GM19023 (cell line): ENCODE data around the gene HRK.
"Not testable (repeated sequence)": the region's sequence is repeated elsewhere in the genome, so short reads cannot be mapped to it uniquely, and the experiment has no call there.

Experiments
- ATAC-seq: cut with Tn5 transposase; IDR thresholded peaks from one replicate; pipeline ENCODE4 v1.9.1; 2021; ENCODE audit warnings: mild to moderate bottlenecking, moderate library complexity; ENCODE audit not compliant: unreplicated experiment

The HRK gene

GRCh38 chr12:116827432-116827831 lies 53.8 kb downstream of the HRK start:
- no peak for ATAC-seq

DNA sequence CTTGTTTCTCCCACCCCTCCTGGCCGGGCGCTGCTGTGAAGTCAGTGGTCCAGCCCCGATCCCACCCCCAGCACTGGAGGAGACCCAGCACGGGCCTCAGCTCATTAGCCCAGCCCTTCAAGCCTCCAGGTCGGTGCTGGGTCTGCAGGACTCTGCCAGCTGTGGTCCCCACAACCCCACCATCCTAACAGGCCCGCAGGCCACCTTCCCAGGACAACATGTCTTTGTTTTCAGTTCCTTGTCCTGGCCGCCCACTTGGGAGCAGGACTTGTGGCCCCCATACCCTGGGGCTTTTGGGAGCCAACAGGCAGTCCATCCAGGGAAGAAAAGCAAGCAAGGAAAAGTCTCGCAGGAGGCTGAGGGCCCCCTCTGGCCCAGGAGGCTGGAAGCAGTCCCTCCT lies 60.0 kb downstream of the HRK start:
- no peak for ATAC-seq

DNA sequence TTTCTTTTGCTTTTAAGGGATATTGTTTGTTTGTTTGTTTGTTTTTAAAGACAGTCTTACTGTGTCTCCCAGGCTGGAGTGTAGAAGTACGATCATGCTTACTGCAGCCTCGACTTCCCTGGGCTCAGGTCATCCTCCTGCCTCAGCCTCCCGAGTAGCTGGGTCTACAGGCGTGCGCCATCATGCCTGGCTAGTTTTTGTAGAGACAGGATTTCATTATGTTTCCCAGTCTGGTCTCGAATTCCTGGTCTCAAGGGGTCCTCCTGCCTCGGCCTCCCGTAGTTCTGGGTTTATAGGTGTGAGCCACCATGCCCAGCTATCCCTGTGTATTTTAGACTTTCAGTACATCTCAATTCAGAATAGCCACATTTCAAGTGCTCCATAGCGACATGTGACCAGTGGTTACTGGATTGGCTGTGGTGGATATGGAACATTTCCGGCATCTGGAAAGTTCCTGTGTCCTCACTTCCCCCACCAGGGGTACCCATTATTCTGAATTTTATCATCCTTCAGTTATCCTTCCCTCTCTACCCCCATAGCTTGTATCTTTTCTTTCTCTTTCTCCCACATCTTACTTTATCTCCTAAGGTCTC lies 61.1 kb downstream of the HRK start:
- no peak for ATAC-seq

GRCh38 chr12:116818948-116819832 lies 62.1 kb downstream of the HRK start:
- peak; percentile 90 for ATAC-seq

GRCh38 chr12:116818341-116818856 lies 62.8 kb downstream of the HRK start:
- ATAC-seq = no peak

GRCh38 chr12:116814766-116815165 lies 66.5 kb downstream of the HRK start:
- ATAC-seq = not testable (repeated sequence)

DNA sequence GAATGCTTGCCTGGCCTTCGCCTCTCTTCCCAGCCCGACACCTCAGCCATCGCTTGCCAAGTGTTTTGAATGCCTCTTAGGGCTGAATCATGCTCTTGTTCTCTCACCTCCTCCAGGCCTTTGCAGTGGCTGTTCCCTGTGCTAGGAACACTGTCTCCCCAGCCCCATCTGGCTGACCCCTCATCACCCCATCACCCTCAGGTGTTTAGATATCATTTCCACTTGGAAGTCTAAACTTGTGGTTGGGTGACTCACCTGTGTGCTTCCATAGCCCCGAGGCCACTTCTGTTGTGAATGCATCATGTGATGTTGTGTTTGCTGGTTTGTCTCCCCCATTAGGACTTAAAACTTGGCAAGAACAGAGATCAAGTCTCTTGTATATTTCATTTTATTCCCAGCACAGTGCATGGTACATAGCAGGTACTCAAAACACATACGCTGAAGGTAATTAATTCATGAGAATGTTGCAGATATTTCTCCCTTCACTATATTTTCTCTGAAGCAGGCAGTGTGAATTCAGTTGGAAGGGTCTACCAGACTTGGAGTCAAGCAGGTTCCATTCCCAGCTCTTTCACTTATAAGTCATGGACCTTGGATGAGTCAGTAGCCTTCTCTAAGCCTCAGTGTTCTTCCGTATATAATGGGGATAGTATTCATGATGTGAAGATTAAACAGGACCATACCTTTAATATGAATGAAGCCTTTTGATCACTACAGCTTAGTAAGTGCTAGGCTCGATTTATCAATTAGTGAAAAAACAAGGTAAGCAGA lies 67.8 kb downstream of the HRK start:
- ATAC-seq = no peak

DNA sequence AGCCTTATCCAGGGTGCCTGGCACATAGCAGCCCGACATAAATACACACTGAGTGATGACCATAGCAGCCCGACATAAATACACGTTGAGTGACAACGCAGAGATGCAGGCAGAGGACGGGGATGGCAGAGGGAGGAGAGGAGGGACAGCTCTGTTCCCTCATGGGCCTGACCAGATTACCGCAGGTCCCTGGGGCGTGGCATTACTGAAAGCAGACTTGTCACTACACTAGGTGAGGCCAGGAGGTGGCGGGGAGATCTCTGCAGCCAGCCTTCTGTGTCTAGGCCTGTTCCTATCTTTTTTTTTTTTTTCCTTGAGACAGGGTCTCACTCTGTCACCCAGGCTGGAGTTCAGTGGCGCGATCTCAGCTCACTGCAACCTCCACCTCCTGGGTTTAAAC lies 69.0 kb downstream of the HRK start:
- ATAC-seq = no peak

DNA sequence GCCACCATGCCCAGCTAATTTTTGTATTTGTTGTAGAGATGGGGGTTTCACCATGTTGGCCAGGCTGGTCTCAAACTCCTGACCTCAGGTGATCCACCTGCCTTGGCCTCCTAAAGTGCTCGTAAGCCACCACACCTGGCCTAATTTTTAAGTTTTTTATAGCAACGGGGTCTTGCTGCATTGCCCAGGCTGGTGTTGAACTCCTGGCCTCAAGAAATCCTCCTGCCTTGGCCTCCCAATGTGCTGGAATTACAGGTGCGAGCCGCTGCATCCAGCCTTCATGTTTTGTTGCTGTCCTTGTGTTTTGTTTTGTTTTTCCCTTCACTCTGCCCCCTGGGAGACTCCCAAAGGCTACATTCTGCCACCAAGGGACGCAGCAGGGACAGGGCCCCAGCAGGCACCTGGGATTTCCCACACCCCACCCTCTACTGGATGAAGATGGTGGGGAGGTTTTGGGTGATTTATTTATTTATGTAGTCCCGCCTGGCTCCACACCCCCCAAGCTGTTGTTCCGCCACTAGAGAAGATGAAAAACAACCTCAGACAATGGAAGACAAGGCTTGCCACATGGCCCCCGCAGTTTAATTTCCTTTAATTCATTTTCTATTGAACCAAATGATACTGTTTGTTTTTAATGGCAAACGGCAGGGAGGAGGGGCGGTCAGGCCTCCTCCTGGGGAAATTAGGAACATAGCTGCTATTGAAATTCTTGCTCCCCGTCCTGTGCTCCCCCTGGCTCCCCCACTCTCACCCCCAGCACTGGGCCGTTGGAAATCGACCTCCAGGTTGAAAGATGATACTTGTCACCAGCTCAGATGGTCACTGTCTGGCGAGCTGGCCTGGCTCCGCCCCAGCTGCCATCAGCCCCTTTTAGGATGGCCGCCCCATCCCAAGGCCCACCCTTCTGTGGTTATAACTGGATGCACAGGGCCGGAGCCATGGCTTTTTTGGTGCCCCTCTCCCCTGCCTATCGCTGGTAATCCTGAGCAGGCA lies 72.8 kb downstream of the HRK start:
- ATAC-seq = no peak

DNA sequence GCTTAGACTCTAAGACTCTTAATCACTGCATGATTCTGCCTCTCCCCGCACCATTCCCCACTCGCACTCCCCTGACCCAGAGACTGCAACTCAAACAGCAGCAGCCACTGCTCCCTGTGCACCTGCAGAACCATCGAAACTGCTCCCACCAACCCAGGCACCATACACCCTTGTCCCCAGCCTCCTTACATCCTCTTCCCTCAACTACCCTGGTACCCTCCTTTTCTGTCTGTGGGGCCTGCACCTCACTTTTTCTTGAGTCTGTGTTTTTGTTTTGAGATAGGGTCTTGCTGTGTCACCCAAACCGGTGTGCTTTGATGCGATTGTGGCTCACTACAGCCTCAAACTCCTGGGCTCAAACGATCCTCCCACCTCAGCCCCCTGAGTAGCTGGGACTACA lies 73.7 kb downstream of the HRK start:
- ATAC-seq = no peak

DNA sequence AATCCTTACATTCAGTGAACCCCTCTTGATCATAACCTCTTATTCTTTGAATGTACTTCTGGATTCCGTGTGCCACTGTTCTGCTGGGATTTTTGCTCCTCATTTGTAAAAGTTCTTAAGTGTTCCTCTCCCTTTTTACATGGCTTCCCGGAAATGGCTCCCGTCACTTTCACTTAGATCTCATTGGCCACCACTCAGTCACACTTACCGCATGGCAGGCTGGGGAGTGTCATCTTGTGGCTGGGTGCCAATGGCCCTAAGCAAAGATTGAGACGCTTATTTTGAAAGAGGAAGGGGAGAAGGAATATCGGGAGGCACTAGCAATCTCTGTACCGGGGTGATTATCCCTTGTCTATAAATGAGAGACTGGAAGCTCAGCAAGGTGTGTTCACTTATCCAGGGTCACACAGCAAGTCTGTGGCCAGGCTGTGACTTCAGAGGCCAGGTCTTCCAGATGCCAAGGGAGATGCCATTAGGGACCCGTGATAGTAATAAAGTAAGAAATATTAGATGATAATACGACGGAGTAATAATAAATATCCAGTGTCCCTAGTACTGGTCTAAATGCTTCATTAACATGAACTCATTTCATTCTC lies 74.3 kb downstream of the HRK start:
- no peak for ATAC-seq
